HCT116 (cell line): ENCODE results near the gene POT1. TPM values are rescaled to one million over a fixed set of nuclear protein-coding genes. Genes with fewer than 3 reads are reported as not detected.

Experiments used
- ATAC-seq: fragments of 200-7000 bp; cut with Tn5 transposase; 2 replicates; pipeline ENCODE4 v1.9.1; 2020; ENCODE audit warnings: mild to moderate bottlenecking, moderate library complexity
- BruUV-seq: library from RNA; stranded (reverse); fragments of 400-500 nt; replicated peaks from 2 replicates; lab custom pipeline; 2021; lab: Mats Ljungman, UMichigan
- CTCF ChIA-PET: fragments of 300-600 bp; sonication (Branson Sonifier 250); formaldehyde crosslinking; loops from one replicate; lab custom pipeline; 2021; ENCODE audit warnings: antibody characterized with exemption; lab: Charles Lee
- POLR2A ChIA-PET: fragments of 300-600, 350-600 bp; sonication (Branson Sonifier 250); formaldehyde crosslinking; loops from one replicate; lab custom pipeline; 2021; ENCODE audit warnings: antibody characterized with exemption; lab: Charles Lee
- RAD21 ChIA-PET, 2 experiments: fragments of 300-600 bp; sonication (Branson Sonifier 250); formaldehyde crosslinking; loops; one replicate each; lab custom pipeline; 2023; ENCODE audit warnings: low total read pairs in 2 of 2; ENCODE audit not compliant: uncharacterized antibody in 2 of 2, unreplicated experiment in 2 of 2, low non-redundant PET in 1 of 2; lab: Charles Lee
- DNase-seq: peaks from one replicate; pipeline ENCODE4 v3.0.0-alpha.2; 2010; ENCODE audit warnings: low read depth, low spot score
- H2AFZ ChIP-seq: fragments of 200-600 bp; shearing (Covaris generic), sonication (generic); 2 replicates; pipeline ENCODE4 v1.6.1; 2017; ENCODE audit warnings: low read depth, mixed run types, mixed read lengths, antibody characterized with exemption, low read length; ENCODE audit not compliant: poor library complexity, severe bottlenecking
- H3K27ac ChIP-seq: 2 replicates; pipeline ENCODE4 v1.5.1; 2012; ENCODE audit warnings: low read depth, low read length
- H3K27me3 ChIP-seq: fragments of 200-600 bp; sonication (generic); 2 replicates; pipeline ENCODE4 v1.6.1; 2016; ENCODE audit warnings: mixed run types, low read length, mixed read lengths; ENCODE audit not compliant: insufficient read depth
- H3K36me3 ChIP-seq, 2 experiments: fragments of 200-500 bp in 1 of 2; fragments of 200-600 bp in 1 of 2; sonication (Bioruptor generic) in 1 of 2; sonication (generic) in 1 of 2; 2 replicates each; pipeline versions ENCODE4 v1.5.1 to v1.6.1; 2014 to 2016; ENCODE audit warnings: low read length in 2 of 2, inconsistent platforms in 1 of 2, mixed read lengths in 1 of 2, mixed run types in 1 of 2; ENCODE audit not compliant: insufficient read depth in 2 of 2, control insufficient read depth in 1 of 2
- H3K4me1 ChIP-seq, 2 experiments: fragments of 200-600 bp in 1 of 2; sonication (generic) in 1 of 2; 2 replicates each; pipeline versions ENCODE4 v1.5.1 to v1.6.1; 2012 to 2017; ENCODE audit warnings: low read length in 2 of 2, inconsistent platforms in 1 of 2, mild to moderate bottlenecking in 1 of 2, mixed read lengths in 1 of 2, mixed run types in 1 of 2, moderate library complexity in 1 of 2; ENCODE audit not compliant: insufficient read depth in 2 of 2, control insufficient read depth in 1 of 2
- H3K4me2 ChIP-seq: fragments of 200-600 bp; sonication (generic); 2 replicates; pipeline ENCODE4 v1.6.1; 2017; ENCODE audit warnings: mixed run types, low read length, mixed read lengths
- H3K4me3 ChIP-seq, 2 experiments: fragments of 200-600 bp in 1 of 2; sonication (generic) in 1 of 2; replicated peaks in 1 of 2; 2 replicates each; pipeline ENCODE4 v1.5.1; 2011 to 2016; ENCODE audit warnings: low read length in 2 of 2, control low read depth in 1 of 2, low read depth in 1 of 2, mild to moderate bottlenecking in 1 of 2, mixed read lengths in 1 of 2, mixed run types in 1 of 2
- H3K79me2 ChIP-seq: fragments of 200-600 bp; sonication (generic); 2 replicates; pipeline ENCODE4 v1.6.1; 2017; ENCODE audit warnings: mild to moderate bottlenecking, mixed run types, low read length, moderate library complexity, mixed read lengths; ENCODE audit not compliant: insufficient read depth
- H3K9ac ChIP-seq: fragments of 200-600 bp; sonication (generic); 2 replicates; pipeline ENCODE4 v1.6.1; 2016; ENCODE audit warnings: low read length, mixed read lengths
- H3K9me2 ChIP-seq: fragments of 200-600 bp; sonication (generic), shearing (Covaris generic); 2 replicates; pipeline ENCODE4 v1.6.1; 2017; ENCODE audit warnings: mixed run types, mild to moderate bottlenecking, moderate library complexity; ENCODE audit not compliant: insufficient read depth
- H3K9me3 ChIP-seq, 2 experiments: fragments of 200-500 bp in 1 of 2; fragments of 200-600 bp in 1 of 2; sonication (Bioruptor generic) in 1 of 2; sonication (generic) in 1 of 2; 2 replicates each; pipeline ENCODE4 v1.6.1; 2014 to 2017; ENCODE audit warnings: low read length in 2 of 2, mixed read lengths in 2 of 2, inconsistent platforms in 1 of 2, low read depth in 1 of 2, mild to moderate bottlenecking in 1 of 2, mixed run types in 1 of 2, moderate library complexity in 1 of 2; ENCODE audit not compliant: control insufficient read depth in 1 of 2, insufficient read depth in 1 of 2
- H4K20me1 ChIP-seq: fragments of 200-600 bp; sonication (generic), shearing (Covaris generic); 2 replicates; pipeline ENCODE4 v1.6.1; 2017; ENCODE audit warnings: mixed run types, mild to moderate bottlenecking, moderate library complexity; ENCODE audit not compliant: insufficient read depth
- CBX3 ChIP-seq: IDR thresholded peaks from 2 replicates; pipeline ENCODE4 v1.6.1; 2012; ENCODE audit warnings: low read depth
- EGR1 ChIP-seq: IDR thresholded peaks from 2 replicates; pipeline ENCODE4 v1.6.1; 2012; ENCODE audit warnings: low read depth
- POLR2AphosphoS5 ChIP-seq: IDR thresholded peaks from 2 replicates; pipeline ENCODE4 v1.6.1; 2011; ENCODE audit warnings: mild to moderate bottlenecking, low read depth, low read length, moderate library complexity
- REST ChIP-seq: IDR thresholded peaks from 2 replicates; pipeline ENCODE4 v1.6.1; 2012; ENCODE audit warnings: low read depth
- SIN3A ChIP-seq: IDR thresholded peaks from 2 replicates; pipeline ENCODE4 v1.6.1; 2012; ENCODE audit warnings: low read depth
- SP1 ChIP-seq: IDR thresholded peaks from 2 replicates; pipeline ENCODE4 v1.6.1; 2012; ENCODE audit warnings: low read depth
- SRF ChIP-seq: IDR thresholded peaks from 2 replicates; pipeline ENCODE4 v1.6.1; 2012; ENCODE audit warnings: low read depth
- ZBTB33 ChIP-seq: IDR thresholded peaks from 2 replicates; pipeline ENCODE4 v1.6.1; 2011; ENCODE audit warnings: mild to moderate bottlenecking, low read length, moderate library complexity; ENCODE audit not compliant: insufficient replicate concordance; ENCODE audit errors: extremely low read depth
- ZNF274 ChIP-seq: fragments of 200-500 bp; sonication (Bioruptor generic); IDR thresholded peaks from 2 replicates; pipeline ENCODE4 v1.6.1; 2014; ENCODE audit warnings: mild to moderate bottlenecking, low read depth, low read length, inconsistent platforms
- intact Hi-C: fragments of 100-400 bp; cut with micrococcal nuclease; formaldehyde crosslinking; loops from 2 replicates; pipeline ENCODE4 v1.10.0; 2022
- total RNA-seq: library from RNA; stranded (reverse); gene quantifications from one replicate; pipeline ENCODE4 v1.2.1, GENCODE V29; 2021; ENCODE audit not compliant: unreplicated experiment

The POT1 gene
- total RNA-seq, 1 experiment from 2014 or later = 19.5 TPM

- ATAC-seq (no peak), DNase-seq (no peak)
- BruUV-seq = no TSS peak
- Histone ChIP-seq H3K9me3 (no peaks in the 10 kb centered on the region), H3K27ac (no peak overlapping the region), H3K36me3 (no peaks in the 10 kb centered on the region), H3K4me3 (no peak overlapping the region), H3K9me2 (no peaks in the 10 kb centered on the region), H3K4me1 (no peaks in the 10 kb centered on the region), H4K20me1 (no peaks in the 10 kb centered on the region), H3K4me2 (no peak overlapping the region), H2AFZ (no peak overlapping the region), H3K9ac (no peak overlapping the region), H3K27me3 (no peaks in the 10 kb centered on the region), H3K79me2 (no peaks in the 10 kb centered on the region)
- ChIA-PET RAD21 (no interaction called here), CTCF (interaction anchor here (1.4 kb wide), 1 partner anchor 625 kb away, joined by 3 read pairs; no protein-coding TSS in a partner anchor), POLR2A (no interaction called here)
- intact Hi-C loops = loop anchor here (10.0 kb wide), 1 partner anchor 504 kb away; no protein-coding TSS in a partner anchor
- TF ChIP-seq SIN3A (no peak), SP1 (no peak), ZBTB33 (no peak), EGR1 (no peak), REST (no peak), CBX3 (no peak), ZNF274 (no peak), POLR2AphosphoS5 (no peak), SRF (no peak)
Measured at GRCh38 chr7:124779194-124779593, 150.4 kb downstream of the POT1 start.
